NCI-H774 (cell line): Measurements from ENCODE around the gene SSRP1.
A peak's percentile ranks its signal among the peaks of the same experiment; 100 is the strongest.
"Not testable (repeated sequence)": the region's sequence is repeated elsewhere in the genome, so short reads cannot be mapped to it uniquely, and the experiment has no call there.

Experiments used
- DNase-seq: peaks from one replicate; lab custom pipeline; 2025; lab: John Stamatoyannopoulos, UW

SSRP1 gene

GRCh38 chr11:57338142-57338541 lies 2.5 kb upstream of the SSRP1 start, which contains the start of gene P2RX3:
Gene P2RX3 (plus strand): TSS chr11:57338352. CDS start chr11:57338551, 199 bp downstream.
- no peak for DNase-seq

DNA sequence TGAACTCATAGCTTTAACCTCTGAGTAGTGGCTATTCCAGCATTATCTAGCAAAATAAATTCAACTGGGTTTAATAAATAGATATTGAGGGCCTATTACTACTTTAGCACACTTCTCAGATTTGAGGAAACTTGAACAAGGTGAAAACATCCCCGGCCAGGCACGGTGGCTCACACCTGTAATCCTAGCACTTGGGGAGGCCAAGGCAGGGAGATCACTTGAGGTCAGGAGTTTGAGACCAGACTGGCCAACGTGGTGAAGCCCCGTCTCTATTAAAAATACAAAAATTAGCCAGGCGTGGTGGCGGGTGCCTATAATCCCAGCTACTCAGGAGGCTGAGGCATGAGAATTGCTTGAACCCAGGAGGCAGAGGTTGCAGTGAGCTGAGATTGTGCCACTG lies 1.2 kb upstream of the SSRP1 start:
- DNase-seq = not testable (repeated sequence)

GRCh38 chr11:57336111-57336666 lies 497 bp upstream of the SSRP1 start:
- no peak for DNase-seq

DNA sequence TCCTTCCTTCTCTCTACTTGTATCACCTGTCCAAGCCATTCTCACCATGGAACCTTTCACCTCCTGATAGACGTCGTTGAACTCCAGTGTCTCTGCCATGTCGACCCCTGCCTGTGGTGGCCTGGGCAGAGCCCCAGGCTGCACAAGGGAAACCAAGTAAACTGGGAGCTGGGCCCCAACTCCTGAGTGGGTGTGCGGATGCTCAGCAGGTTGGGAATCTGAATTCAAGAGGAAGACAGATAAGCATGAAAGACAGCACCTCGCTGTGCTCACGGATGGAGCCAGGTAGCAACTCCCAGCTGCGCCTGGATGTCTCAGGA lies 709 bp downstream of the SSRP1 start:
- no peak for DNase-seq

DNA sequence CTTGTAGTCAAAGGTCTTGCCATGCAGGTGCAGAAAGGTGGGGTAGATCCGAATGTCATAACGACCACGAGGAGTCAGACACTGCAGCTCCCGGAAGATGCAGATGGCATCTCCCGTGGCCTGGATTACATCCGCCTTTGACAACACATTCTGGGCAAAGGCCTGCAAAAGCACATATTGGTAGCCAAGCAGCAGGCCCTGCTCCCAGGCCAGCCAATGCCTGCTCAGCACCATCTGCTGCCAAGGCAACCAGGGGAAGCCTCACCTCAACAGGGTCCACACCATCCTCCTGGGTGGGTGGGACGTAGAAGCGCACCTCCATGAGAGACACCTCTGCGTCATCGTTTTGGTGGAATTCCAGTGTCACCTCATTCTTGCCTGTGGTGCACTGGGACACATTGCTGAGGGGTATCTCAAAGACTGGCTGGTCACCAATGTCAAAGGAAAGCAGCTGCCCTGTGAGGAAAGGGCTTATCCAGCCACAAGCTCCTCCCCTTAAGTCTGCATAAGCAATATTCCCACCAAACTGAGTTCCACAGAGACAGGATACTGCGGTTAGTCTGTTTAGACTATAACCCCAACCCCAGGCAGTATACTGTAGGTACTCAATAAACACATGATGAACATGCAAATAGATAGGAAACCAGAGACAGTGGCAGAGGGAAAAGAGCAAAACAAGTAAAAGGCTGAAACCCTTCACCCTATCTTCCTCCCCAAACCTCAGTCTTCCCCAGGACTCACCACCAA lies 2.8 kb downstream of the SSRP1 start:
- DNase-seq = no peak

DNA sequence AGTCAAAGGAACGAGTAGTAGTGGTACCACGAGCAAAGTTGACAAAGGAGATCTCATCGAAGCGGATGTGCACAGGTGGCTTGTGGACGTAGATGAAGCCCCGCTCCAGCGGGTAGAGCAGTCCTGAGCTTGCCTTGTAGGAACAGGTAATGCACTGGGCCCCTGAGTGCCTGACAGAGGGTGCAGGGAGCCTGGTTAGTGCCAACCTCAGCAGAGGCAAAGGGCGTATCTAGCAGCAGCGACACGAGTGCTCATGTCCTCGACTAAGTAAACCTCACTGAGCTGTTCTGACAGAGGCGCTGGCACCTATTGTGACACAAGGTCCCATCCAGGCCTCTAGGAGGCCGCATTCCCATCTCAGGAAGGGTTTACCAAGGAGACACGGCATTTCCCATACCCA lies 4.0 kb downstream of the SSRP1 start:
- no peak for DNase-seq

DNA sequence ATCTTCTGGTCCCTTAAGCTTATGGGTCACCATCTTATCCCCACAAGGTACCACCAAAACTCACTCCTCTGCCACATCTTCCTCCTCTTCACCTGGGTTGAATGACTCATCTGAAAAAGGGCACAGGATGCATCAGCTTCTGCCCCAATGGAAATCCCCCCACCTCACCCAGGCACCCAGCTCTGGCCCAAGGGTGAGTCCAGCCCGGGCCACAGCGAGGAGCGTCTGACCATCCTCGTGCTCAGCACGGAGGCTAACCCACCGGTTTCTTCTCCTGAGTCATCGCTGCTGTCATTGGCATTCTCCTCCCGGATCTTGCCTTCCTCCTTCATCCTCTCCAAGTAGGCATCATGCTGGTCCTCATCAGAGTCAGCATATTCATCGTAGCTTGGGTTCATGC lies 5.7 kb downstream of the SSRP1 start:
- DNase-seq = no peak

DNA sequence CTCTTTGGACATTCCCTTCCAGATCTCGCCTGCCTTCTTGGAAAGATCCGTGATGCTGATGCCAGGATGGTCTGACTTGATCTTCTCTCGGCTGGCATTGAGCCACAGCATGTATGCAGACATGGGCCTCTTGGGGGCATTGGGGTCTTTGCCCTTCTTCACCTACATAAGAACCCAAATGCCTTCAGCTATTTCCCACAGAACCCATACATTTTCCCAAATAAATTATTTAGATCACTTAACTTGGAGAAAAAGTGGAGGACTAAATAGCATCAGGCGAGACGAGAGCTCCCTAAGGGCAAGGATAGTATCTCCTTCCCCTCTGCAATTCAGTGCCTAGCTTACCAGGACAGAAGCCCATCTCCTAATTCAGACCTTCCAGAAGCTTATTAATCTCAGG lies 8.0 kb downstream of the SSRP1 start:
- no peak for DNase-seq

DNA sequence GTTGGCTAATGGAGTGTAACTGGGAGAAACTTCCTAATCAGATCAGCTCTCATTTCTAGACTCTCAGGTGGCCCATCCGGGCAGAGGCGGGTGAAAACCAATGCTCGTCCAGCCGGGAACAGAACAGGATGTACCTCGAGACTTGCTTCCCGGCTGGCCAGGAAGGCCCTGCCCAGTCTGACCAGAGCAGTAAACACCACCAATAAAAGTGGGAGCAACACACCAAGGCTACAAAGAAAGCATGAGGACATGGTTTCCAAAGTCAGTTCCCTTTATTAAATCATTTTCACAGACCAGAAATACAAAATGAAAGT lies 10.0 kb downstream of the SSRP1 start:
- no peak for DNase-seq

DNA sequence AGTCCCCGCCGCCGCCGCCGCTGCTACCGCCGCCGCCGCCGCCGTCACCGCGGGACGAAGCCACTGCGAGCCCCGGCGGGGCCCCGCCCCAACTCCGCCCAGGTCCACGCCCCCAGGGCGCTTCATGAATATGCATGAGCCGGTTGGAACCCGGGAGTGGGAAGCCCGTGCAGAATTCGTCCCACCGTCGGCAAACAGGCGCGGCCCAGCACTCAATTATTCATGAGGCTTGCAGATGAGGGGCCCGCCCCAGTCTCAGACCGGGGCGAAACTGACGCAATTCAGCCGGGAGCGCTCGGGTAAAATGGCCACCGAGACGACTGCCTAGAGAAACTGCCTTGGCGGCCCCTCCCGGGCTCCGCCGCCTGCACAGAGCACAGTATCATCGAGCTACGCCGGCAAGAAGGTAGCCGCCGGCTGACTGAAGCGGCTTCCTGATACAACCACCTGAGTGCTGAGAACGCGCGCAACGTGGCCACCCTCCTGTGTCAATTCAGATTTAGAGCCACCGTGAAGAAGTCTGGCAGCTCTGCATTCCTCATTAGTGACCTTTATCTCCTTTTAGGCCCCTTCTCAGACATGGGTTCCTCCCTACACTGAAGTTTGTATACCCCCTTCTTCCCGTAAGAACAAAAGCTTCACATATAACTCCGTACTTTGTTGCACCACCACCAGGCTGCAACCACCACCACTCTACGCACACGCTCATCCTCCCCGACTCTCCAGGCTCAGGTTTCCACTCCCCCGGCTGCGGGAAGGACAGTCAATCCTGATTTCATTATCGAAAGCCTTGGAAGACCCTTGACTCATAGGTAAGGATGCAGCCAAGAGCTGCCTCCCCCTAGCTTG lies 10.6 kb downstream of the SSRP1 start, which contains the start of gene TNKS1BP1:
Gene TNKS1BP1 (minus strand): TSS at position 67 of the 849 bp plus-strand sequence. CDS start 3,067 bp downstream, outside the sequence.
- peak; percentile 87 for DNase-seq

- no peak for DNase-seq
These were observed 11.4 kb downstream of the SSRP1 start for GRCh38 chr11:57324154-57324885.

- no peak for DNase-seq
These were observed 11.9 kb downstream of the SSRP1 start for GRCh38 chr11:57323855-57324153.

DNA sequence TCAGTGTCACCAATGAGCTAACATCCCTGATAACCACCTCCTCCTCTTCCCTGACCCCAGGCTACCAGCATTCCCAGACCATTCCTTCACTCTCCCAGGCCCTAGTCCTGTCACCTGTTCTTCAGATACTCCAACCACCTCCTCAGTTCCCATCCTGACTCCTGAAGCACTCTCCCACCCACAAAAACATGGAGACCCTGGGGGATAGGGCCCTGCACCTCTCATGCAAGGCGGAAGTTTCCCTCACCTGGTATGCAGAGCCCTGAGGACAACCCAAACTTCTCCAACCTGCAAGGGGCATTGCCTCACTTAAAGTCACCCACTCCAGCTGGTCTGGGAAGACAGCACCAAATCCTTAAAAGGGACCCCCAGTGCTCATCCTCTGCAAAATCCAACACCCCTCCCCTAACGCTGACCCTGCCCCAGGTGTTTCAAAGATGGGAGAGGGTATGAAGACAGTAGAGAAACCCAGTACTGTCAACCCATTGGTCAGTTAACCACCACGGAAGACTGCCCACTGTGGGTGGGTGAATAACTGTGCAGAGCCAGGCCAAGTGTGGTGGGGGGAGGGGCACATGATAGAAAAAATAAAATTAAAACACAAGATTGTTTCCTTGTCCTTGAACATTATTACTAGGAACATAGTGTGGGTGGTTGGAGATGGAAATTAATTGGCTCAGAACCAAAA lies 12.4 kb downstream of the SSRP1 start:
- no peak for DNase-seq

GRCh38 chr11:57322256-57323166 lies 13.2 kb downstream of the SSRP1 start:
- no peak for DNase-seq

GRCh38 chr11:57321388-57322255 lies 14.1 kb downstream of the SSRP1 start:
- DNase-seq = no peak

DNA sequence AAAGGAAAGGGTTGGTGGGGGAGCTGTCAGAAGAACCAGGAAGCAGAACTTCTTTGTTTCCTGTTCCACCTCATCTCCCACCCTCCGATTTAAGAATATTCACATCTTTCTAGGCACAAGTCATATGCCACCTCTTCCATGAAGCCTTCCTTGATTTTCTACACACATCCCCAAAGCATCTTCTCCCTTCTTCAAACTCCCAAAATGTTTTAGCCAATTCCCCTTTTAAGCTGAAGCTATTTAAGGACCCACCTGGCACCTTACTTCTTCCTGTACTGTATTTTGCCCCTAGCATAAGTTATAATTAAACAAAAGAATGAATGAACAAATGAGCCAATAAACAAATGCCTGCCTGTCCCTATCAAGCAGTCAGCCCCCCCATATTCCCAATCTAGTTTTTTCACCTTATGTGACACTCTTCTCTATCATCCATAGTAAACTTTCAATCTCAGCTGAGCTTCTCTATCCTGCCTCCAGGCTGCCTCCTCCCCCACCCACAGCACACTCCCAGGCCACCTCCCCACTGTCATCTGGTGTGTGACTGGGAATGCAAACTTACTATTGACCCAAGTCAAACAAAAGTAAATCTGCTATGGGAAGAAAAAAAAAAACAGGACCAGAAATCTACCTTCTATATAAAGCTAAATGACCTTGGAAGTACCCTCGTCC lies 14.8 kb downstream of the SSRP1 start:
- no peak for DNase-seq

DNA sequence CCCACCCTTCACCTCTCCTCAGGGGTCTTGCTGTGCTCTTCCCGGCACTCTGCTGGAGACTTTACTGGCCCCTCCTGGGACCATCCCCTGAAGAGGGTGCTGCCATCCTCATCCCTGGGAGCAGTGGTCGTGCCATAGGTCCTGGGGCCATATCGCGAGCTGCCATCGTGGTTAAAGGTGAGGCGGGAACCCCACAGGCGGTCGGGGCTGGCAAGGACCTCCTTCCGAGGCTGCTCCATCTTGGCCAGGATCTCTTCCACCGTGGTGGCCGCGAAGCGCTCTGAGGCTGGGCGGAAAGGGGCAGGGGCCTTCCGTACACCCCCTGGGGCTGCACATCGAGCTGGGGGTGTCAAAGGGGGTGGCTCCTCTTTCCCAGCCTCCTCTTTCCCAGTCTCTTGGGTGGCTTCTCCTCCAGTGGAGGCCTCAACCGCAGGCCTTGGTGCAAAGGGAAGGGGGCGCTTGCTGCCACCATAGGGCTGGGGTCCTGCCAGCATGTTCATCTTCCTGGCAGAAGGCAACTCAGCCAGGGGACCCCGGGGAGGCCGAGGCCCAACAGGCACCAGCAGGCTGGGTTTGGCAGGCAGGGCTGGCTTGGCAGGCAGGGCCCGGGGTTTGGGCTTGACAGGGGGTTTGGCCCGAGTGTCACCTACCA lies 15.5 kb downstream of the SSRP1 start:
- DNase-seq = no peak

DNA sequence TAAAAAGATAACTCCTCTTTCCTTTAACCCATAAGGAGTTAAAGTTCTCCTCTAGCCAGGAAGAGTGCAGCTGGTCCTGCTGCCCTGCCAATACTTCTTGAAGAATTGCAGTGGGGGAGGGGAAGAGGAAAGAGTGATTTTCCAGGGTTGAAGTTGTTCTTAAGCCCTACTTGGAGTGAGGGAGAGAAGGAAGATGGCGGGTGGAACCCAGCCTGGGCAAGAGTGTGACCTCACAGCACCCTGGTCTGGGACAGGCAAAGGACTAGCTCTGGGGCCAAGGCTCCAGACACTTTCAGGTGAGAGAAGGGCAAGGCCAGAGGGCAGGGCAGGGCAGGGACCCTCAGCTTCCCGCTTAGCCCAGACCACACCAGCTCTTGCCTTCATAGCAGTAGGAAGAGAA lies 17.5 kb downstream of the SSRP1 start:
- DNase-seq = no peak

DNA sequence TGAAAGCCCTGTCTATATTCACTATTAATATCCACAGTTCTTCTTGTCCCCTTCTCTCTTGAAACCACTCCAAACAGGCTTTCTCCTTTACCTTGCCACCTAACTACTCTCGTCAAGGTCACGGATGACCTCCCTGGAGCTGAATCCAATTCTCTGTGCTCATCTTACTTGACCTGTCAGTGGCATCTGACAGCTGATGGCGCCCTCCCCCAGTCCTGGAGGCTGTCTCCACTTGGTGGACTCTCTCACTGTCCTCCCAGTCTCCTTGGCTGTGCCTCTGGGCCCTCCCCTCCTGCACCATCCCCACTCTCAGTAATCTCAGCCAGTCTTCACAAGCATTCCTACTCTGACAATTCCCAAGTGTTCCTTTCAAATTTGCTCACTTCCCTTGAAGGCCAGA lies 19.7 kb downstream of the SSRP1 start:
- DNase-seq = no peak
